ENCODE results near the gene ULBP3.

- TF ChIP-seq CTCF (IDR thresholded peaks at IDR 0.05; ENCODE audit: low read depth, low read length) (no peak), EZH2phosphoT487 (IDR thresholded peaks at IDR 0.05; ENCODE audit: low read depth) (no peak)
Observed at GRCh38 chr6:150037526-150038201, 31.3 kb downstream of the ULBP3 start.
